HG03196 (cell line): ENCODE measurements around the gene METRN.
"Not testable (repeated sequence)": the region's sequence is repeated elsewhere in the genome, so short reads cannot be mapped to it uniquely, and the experiment has no call there.

Experiments
- ATAC-seq: cut with Tn5 transposase; IDR thresholded peaks from one replicate; pipeline ENCODE4 v1.9.1; 2021; ENCODE audit not compliant: unreplicated experiment

METRN gene

DNA sequence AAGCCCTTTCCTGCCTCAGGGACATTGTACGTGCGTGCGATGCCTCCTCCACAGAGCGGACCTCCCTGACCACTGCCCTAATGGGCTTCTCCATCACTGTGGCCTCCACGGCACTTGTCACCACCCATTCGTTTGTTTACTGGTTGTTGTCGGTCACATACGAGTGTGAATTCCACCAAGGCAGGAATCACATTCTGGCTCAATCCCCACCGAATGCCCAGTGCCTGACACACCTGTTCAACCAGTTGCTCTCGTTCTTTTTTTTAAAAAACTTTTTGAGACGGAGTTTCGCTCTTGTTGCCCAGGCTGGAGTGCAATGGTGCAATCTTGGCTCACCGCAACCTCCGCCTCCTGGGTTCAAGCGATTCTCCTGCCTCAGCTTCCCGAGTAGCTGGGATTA, 23.7 kb upstream of the METRN start:
- ATAC-seq: not testable (repeated sequence)

DNA sequence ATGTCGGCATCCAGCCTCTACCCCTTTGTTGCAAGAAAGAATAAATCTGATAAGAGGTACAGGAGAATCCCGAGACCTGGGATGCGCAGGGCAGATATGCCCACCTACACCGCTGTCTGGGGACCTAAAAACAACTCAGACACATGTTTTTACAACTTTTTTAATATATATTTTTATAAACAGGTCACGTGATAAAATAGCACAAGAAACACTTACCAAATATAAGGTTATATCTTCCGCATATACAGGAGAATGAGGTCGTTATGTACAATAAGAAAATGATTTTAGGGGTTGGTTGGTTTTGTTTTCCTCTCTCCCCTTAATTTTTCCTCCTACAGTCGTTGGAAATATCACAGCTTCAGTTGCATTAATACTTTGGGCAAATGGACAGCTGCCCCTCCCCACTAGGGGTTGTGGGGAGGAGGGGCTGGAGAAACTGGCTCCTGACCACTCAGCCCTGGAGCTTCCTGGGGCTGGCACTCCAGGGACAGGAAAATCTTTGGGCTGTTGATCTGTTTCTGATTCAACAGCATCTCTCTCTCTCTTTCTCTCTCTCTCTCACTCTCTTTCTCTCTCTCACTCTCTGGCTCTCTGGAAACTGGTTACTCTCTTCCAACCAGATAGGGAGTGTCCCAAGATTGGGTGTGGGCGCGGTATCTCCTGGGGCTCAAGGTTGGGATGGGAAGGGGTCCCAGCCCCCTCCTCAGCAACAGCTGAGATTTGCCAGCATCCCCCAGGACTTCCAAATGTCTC, 22.4 kb upstream of the METRN start:
- no peak for ATAC-seq

DNA sequence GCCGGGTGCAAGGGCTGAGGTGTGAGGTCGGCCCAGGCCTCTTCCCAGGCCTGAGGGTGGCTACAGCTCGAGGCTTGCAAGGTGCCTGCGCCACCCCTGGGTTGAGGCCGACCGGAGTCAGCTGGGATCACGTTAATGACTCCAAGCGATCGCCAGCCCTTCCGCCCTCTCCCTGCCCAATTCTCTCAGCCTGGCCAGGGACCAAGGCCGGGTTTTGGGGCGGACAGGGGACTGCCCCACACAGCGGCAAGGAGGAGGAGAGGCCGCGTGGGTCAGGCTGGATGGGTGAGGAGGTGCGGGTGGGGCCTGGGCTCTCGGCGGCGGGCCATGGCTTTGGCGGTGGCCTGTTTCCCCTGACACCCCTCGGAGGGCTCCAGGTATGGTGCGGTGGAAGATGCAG, 21.6 kb upstream of the METRN start:
- ATAC-seq: no peak

DNA sequence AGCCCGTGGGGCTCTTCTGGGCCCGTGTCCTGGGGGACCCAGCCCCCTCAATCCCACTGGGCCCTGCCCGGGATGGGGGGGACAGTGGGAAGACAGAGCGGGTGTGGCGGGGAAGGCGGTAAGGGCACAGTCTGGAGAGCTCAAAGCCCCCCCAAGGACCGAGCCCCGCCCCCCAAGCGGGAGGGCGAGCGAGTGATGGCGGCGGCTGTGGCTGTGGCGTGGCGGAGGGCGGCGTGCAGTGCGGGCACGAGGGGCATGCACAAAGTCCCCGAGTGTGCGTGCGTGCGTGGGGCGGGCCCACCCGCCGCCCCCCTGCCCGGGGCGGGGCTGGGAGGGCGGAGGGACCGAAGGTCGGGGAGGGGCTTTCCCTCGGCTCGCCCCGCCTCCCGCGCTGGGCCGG, 21.2 kb upstream of the METRN start:
- ATAC-seq: no peak

DNA sequence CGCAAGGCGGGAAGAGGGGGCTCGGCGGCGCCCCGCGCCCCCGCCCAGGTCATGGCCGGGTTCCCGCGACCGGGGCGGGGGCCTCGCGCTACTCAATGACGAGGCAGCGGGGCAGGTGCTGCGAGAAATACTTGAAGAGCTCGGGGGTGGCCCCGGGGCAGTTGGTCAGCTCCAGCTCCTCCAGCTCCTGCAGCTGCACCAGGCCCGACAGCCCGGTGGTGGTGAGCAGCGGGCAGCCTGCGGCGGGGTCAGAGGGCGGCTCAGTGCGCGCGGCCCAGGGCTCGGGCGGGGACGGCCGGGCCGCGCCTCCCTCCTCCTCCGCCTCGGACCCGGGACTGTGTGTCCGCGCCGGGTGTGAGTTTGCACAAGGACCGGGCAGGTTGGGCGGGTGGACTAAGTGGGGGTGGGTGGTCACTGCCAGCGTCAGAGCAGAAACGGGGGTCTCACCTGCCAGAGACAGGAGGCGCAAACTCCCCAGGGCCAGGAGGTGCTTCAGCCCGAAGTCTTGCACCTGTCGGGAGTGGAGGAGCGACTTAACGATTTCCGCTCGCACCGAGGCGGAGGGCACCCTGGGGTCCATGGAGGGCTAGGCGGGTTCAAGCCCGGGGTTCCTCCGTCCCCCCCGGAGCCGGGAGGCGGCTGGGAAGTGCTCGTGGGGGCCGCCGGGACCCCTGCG, 20.6 kb upstream of the METRN start:
- no peak for ATAC-seq

DNA sequence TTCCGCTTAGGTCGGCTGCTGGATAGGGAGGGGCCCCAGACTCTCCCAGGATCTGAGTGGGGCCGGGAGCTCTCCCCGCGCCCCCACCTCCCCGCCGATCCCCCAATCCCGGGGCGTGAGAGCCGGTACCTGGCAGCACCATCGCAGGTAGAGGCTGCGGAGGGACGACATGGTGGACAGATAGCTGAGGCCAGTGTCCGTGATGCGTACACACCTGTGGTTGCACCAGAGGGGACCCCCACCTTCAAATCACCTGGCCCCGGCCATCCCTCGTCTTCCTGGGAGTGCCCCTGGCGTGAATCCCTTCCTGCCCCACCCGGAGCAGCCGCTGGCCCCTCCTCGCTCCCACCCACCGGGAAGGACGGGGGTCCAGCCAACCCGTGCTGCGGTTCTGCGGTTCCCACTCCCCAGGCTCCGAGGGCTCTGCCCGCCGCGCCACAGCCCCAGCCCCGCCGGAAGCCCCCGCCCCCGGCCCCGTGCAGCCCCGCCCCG, 20.0 kb upstream of the METRN start:
- ATAC-seq: no peak

DNA sequence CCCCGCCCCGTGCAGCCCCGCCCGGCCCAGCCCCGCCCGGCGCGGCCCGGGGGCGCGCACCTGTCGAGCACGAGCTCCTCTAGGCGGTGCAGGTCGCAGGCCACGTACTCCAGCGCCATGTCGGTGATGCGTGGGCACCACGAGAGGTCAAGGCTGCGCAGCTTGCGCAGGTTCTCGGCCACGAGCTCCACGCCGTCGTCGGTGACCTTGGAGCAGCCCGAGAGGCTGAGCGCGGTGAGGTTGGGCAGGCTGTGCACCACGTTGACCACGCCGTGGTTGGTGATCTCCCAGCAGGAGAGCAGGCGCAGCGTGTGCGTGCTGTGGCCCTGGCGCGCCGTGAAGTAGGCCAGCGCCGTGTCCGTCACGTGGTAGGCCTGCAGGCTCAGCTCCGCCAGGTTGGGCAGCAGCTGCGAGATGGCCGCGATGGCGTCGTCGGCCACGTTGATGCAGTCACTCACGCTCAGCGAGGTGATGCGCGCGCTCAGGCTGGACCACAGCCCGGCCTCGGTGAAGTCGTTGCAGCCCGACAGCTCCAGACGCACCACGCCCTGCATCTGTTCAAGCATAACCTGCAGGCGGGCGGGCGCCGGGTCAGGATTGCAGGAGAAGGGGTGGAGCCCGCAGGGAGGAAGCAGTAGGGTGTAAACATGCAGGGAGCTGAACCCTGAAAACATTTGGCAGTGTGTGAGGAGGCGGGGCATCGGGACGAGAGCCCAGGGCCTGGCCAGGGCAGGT, 19.4 kb upstream of the METRN start:
- ATAC-seq: no peak

DNA sequence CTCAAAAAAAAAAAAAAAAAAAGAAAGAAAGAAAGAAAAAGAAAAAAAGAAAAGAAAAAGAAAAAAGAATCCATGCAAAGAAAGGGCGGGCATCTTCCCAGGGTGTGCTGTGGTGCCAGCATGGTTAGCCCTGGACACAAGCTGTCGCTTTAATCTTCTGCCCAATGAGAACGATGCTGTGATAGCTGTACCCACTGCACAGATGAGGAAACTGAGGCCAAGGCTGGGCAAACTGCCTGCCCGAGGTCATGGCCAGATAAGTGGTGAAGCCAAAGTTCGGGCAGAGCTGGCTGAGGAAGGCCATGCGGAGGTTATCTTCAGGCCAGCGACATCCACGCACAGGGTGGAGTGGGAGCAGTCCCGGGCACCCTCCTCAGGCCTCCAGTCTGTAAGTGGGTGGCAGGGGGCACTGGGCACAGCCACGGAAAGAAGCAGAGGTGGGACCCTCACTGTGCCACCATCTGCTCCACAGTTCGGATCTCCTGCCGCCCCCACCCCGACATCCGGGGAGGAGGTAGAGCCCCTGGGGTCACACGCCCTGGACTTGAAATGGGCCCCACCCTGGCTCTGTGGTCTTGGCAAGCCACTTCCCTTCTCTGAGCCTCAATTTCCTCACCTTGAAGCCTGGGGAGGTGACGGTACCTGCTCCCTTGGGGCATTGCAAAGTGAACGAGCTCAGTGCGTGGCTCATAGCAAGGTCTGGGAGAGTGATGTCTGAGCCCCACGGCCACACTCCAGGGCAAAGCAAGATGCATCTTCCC, 15.8 kb upstream of the METRN start:
- no peak for ATAC-seq

DNA sequence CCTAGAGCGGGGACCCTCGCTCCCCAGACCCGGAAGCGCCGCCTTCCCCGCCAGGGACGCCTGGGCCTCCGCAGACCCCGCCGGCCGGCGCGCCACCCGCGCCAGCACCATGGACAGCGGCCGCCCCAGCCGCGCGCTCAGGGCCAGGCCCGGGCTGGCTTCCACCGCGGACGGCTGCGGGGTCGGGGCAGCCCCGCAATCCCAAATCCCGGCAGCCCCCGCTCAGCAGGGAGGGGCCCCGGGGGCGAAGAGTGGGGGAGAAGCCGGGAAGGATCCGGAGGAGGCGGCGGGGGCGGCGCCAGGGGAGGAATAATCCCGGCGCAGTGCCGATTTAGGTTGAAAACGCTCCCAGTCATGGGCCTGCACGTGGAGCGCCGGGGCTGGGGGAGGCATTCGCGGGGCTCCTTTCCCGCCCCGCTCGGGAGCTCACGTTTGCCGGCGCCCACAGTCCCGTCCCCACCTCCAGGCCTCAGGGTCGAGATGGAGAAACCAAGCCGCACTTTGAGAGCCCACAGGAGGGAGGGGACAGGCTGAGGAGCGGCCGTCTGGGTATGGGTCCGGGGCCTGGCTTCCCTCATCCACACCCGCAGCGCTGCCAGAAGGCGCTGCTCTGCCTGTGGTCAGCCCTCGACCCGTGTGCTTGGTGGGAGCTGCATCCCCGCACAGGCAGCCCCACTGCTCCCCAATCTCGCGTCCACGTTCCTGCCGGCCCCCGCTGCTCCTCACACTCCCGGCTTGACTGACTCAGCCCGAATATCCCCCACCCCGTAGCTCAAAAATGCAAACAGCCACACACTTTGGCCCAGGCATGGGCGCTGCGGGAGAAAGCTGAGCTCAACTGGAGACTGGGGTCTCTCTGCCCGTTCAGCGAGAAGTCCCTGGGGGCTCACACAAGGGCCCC, 14.0 kb upstream of the METRN start:
- ATAC-seq: no peak

DNA sequence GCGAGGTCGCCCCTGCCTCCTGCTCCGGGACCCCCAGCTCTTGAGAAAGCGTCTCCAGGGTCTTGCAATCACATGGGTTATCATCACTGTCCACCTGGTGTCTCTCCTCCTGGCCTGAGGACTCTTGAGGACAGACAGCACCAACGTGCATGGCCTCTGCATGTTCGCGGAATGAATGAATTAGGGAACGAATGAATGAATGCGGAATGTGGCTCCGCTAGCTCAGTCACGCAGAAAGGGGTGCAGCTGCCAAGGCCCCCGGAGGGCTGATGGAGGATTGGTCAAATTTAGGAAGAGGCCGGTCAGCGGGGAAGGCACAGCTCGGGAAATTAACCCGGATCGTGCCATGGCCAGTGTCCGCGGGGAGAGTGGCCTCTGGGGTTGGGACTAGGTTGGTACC, 12.6 kb upstream of the METRN start:
- ATAC-seq: no peak

DNA sequence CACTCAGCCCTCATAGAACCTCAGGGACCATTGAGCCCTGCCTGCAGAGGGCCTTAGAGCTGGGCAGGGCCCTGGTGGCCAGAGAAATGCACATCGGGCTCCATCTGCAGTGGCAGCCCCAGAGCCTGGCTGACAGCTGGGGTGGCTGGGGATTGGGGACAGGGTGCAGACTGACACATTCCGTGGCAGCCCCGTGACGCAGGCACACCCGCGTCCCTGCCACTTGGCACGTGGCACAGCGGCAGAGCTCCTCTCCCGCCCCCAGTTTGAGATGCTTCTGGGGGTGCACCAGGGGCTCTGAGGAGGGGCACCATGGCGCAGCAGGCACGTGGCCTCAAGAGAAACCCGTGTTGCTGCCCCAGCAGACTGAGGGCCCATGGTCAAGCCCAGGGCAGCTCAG, 11.5 kb upstream of the METRN start:
- no peak for ATAC-seq

DNA sequence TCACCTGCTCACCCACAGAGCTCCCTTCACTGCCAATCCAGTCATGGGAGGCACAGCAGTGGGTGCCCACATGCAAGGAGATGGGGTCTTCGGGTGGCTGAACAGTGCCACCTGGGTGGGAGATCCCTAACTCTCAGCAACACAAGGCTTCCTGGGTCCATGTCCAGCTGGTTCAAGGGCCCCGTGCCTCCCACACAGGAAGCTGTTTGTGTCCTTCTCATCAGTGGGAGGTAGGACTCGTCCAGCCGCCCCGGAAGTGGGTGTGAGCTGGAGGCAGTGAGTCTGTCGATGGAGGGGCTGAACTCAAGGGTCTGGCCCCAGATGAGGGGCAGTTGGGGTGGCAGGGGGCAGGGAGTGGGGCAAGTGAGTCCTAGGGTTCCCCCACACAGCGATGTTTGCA, 10.9 kb upstream of the METRN start:
- no peak for ATAC-seq

DNA sequence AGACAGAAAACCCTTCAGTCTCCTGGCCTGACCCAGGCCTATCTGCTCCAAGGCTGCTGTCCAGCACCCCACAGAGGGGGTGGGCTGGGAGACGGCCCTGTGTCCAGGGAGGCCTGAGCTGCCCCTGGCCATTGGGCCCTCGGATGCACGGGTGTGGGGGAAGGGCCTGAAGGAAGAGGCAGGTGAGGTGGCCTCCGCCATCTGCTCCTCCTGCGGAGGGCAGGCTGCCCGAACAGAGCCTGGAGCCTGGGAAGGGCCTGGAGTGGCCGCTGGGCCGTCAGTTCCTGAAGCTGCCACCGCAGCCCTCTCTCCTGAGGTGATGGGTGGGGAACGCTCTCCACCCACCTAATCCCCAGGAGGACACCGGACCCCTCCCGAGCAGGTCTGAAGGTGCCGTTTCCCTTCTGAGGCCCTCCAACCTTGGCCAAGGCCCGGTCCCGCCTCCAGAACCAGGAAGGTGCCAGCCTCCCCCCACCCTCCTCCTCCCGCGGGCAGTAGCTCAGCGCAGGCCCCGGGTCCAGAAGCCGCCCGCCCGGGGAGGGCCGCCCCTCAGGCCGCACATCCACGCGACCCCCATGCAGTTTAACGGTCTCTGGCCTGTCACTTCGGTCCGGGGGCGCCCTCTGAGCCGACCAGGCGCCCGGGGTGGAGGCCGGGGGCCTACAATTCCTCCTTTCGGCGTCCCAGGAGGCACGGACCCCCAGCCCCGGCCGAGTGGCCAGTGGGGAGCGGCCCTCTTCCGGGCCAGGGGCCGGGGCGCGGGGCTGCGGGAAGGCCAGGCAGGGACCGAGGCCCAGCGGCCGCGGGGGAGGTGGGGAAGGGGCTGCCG, 10.2 kb upstream of the METRN start:
- no peak for ATAC-seq

DNA sequence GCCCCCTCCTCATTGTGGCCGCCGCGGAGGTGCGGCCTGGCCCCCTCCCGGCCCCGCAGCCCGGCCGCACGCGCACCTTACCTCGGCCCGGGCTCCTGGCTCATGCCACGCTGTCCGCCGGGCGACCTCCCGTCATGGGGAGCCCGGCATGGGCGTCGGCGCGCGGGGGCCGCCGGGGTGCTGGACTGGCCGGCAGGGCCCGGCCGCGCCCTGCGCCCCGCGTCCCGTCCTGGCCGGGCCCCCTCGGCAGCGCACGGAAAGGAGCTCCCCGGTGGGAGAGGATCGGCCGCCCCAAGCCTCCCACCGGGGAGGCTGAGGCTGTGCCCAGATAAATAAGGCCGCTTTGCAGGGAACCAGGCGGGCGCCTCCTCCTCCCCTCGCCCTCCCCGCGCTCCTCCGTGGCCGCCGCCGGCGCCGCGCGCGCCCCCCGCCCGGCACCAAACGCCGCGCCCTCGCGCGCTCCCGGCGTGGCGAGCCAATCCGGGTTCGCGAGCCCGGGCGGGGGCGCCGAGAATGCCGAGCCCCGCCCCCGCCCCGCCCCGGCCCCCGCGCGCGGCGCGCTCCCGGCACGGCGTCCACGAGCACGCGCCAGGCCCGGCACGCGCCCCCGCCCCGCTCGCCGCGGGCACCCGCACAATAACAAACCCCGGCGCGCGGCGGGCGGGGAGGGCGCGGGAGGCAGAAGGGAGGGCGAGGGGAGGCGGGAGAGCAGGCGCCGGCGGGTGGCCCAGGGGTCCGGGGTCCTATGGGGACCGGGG, 9.3 kb upstream of the METRN start, which contains the start of gene FBXL16:
Gene FBXL16 (minus strand): TSS at position 371 of the 758 bp plus-strand sequence. CDS start 8,396 bp downstream, outside the sequence.
- no peak for ATAC-seq

DNA sequence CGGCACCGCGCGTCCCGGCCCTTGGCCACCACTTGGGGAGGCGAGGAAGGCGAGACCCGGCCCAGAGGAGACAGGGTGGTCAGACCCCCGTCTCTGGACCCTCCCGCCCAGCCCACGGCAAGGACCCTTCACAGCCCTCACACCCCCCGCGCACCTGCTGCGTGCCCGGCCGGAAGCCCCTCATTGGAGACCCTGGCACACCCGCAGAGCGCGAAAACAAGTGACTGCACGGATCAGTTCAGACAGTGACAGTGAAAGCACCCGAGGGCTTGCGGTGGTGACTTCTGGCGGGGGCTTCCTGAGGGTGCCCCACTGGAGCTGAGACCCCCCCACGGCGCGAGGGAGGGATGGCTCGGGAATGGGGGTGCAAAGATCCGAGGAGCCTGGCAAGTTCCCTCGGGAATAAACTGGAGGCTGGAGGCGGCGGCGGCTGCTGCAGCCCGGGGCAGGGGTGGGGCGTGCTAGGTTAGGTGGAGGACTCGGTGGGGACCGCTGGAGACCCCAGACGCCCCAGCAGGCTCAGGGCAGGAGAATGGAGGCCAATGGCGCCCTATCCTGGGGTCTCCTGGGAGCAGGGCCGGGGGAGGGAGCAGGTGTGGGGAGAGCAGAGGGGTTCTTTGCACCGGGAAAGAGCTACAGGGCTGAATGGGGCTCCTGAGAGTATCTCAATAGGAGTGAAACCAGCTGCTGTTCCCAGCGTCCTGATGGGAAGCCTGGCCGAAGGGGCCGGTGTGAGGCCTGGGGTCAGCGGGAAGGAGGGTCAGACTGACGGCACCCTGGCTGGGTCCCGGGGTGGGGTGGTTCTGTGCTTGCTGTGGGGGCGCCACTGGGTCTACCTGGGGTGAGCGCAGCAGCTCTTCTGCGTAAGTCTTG, 8.5 kb upstream of the METRN start:
- no peak for ATAC-seq

DNA sequence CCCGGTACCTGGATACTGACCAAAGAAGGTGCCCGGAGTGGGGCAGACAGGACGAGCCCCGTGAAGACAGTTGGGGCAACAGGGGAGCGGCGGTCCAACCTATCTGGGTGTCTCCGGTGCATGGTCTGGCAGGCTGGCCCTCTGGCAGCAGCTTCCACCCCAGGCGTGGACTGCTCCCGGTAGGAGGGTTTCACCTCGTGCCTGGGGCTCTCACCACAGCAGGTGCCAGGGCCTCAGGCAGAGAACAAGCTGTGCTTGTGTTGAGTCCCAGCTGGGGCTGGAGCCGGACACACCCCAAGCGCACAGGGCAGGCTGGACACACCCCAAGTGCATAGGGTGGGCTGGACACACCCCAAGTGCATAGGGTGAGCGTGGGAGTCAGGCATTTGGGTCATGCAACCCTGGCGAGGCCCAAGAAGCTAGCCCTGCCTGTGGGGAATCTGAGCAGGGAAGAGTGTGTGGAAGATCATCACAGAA, 7.8 kb upstream of the METRN start:
- ATAC-seq: no peak

DNA sequence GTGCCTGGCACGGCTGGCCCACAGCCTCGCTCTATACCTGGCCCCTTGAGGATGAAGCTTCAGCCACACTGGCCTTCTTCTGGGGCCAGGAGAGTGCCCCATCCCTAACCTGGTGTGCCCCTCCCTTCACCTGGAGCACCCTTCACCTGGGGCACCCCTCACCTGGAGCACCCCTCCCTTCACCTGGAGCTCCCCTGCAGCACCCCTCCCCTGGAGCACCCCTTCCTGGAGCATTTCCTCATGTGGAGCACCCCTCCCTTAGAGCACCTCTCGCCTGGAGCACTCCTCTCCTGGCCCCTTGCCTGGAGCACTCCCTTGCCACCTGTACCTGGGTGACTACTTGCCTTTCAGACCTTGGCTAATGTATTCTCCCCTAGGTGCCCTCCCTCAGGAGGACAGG, 6.9 kb upstream of the METRN start:
- ATAC-seq: no peak
